Sigmoid colon (tissue), 7 donors: ENCODE data around the gene CLCN2. TPM values are rescaled to one million over a fixed set of nuclear protein-coding genes. Genes with fewer than 3 reads are reported as not detected.

Source experiments
- DNase-seq: peaks from one replicate; pipeline ENCODE4 v3.0.0-alpha.2; 2019
- H3K27ac ChIP-seq, 4 donors: fragments of 200-600 bp; sonication (generic); one replicate each; pipeline ENCODE4 v1.5.1; 2016 to 2019; ENCODE audit warnings: mild to moderate bottlenecking in 1 of 4
- H3K27me3 ChIP-seq, 3 donors: fragments of 200-600 bp; sonication (generic); one replicate each; pipeline ENCODE4 v1.5.1; 2019; ENCODE audit warnings: mild to moderate bottlenecking in 1 of 3
- H3K36me3 ChIP-seq, 4 donors: fragments of 200-600 bp; sonication (generic); one replicate each; pipeline ENCODE4 v1.5.1; 2016 to 2019
- H3K4me1 ChIP-seq, 4 donors: fragments of 200-600 bp; sonication (generic); one replicate each; pipeline ENCODE4 v1.5.1; 2017 to 2019
- H3K4me3 ChIP-seq, 4 donors: fragments of 200-600 bp; sonication (generic); one replicate each; pipeline ENCODE4 v1.5.1; 2017 to 2019; ENCODE audit warnings: mild to moderate bottlenecking in 2 of 4, moderate library complexity in 1 of 4
- H3K9me3 ChIP-seq, 4 donors: fragments of 200-600 bp in 3 of 4; sonication (generic) in 3 of 4; one replicate each; pipeline versions ENCODE4 v1.5.1 to v1.6.1; 2013 to 2019
- CTCF ChIP-seq, 4 experiments: fragments of 450-650 bp in 3 of 4; fragments of 200-600 bp in 1 of 4; IDR thresholded peaks; one replicate each; pipeline ENCODE4 v1.5.1; 2016 to 2019; ENCODE audit warnings: antibody characterized with exemption in 4 of 4, mild to moderate bottlenecking in 3 of 4, moderate library complexity in 2 of 4
- EP300 ChIP-seq, 4 donors: sonication (generic); formaldehyde crosslinking; IDR thresholded peaks; one replicate each; pipeline ENCODE4 v1.6.1; 2017; ENCODE audit warnings: antibody characterized with exemption in 4 of 4
- POLR2A ChIP-seq, 2 donors: fragments of 450-650 bp; IDR thresholded peaks; one replicate each; pipeline ENCODE4 v1.6.1; 2016; ENCODE audit warnings: antibody characterized with exemption in 2 of 2, mild to moderate bottlenecking in 2 of 2, moderate library complexity in 2 of 2
- POLR2AphosphoS5 ChIP-seq, 4 donors: sonication (generic); formaldehyde crosslinking; IDR thresholded peaks; one replicate each; pipeline ENCODE4 v1.6.1; 2017; ENCODE audit warnings: antibody characterized with exemption in 4 of 4
- WGBS, 2 donors: extraction: QIAGEN DNeasy Blood & Tissue Kit; methylation state at CpG; one replicate each; pipeline ENCODE4 v1.1.7; 2013; 5-methylcytosine and 5-hydroxymethylcytosine counted together
- intact Hi-C: fragments of 100-400 bp; cut with DNase I; formaldehyde crosslinking; loops from one replicate; pipeline ENCODE4 v1.15.1; 2023
- polyA plus RNA-seq, 3 donors: library from polyadenylated mRNA; stranded (reverse); fragments of 200-250 nt; gene quantifications; one replicate each; pipeline ENCODE4 v1.2.3, GENCODE V29; 2013
- total RNA-seq, 4 donors: library from RNA; depleted of rRNA; stranded (reverse); fragments of >200 nt; gene quantifications; one replicate each; pipeline ENCODE4 v1.1.0, GENCODE V29; 2016
- donor health status: healthy with polysubstance abuse.
- donor health status: Bipolar disorder and iron deficiency.
- donor health status: healthy.

Gene CLCN2
- total and polyA plus RNA-seq, 7 donors: 1.6 to 30.2 (median 3.3) TPM

GRCh38 chr3:184354121-184354728, 7.2 kb downstream of the CLCN2 start:
- peaks cover 0 to 12% (median 2%) of the 10 kb centered on the region in 4 donors for H3K4me1 ChIP-seq
- intact Hi-C loops: no loop called here
- no peaks in the 10 kb centered on the region for H3K9me3 ChIP-seq
- H3K36me3 ChIP-seq: peaks cover 0 to 31% (median 6%) of the 10 kb centered on the region in 4 donors
- H3K27ac ChIP-seq: no peak overlapping the region
- no peak overlapping the region for H3K4me3 ChIP-seq
- 56 to 57% methylated on average over 18 of the region's 18 CpGs for WGBS, 2 donors
- TF ChIP-seq POLR2AphosphoS5 (IDR thresholded peaks at IDR 0.05) (no peak), CTCF (IDR thresholded peaks at IDR 0.05) (peak; percentile 19 to 68 (median 48))
- DNase-seq: no peak
- no peaks in the 10 kb centered on the region for H3K27me3 ChIP-seq

GRCh38 chr3:184353546-184353941, 7.9 kb downstream of the CLCN2 start:
- intact Hi-C loops: no loop called here
- peaks cover 0 to 11% (median 2%) of the 10 kb centered on the region in 4 donors for H3K4me1 ChIP-seq
- peaks cover 0 to 31% (median 6%) of the 10 kb centered on the region in 4 donors for H3K36me3 ChIP-seq
- no peak overlapping the region for H3K4me3 ChIP-seq
- 93 to 95% methylated on average over 11 of the region's 11 CpGs for WGBS, 2 donors
- H3K27me3 ChIP-seq: no peaks in the 10 kb centered on the region
- H3K27ac ChIP-seq: no peak overlapping the region
- TF ChIP-seq POLR2AphosphoS5 (IDR thresholded peaks at IDR 0.05): no peak
- no peak for TF ChIP-seq POLR2A (IDR thresholded peaks at IDR 0.05)
- no peak for TF ChIP-seq CTCF (IDR thresholded peaks at IDR 0.05)
- no peak for TF ChIP-seq EP300 (IDR thresholded peaks at IDR 0.05)
- DNase-seq: no peak
- H3K9me3 ChIP-seq: no peaks in the 10 kb centered on the region

GRCh38 chr3:184352897-184353545, 8.4 kb downstream of the CLCN2 start:
- Histone ChIP-seq H3K27ac (no peak overlapping the region), H3K4me1 (peaks cover 0 to 11% (median 2%) of the 10 kb centered on the region in 4 donors), H3K36me3 (peaks cover 0 to 31% (median 5%) of the 10 kb centered on the region in 4 donors), H3K9me3 (no peaks in the 10 kb centered on the region), H3K4me3 (no peak overlapping the region), H3K27me3 (no peaks in the 10 kb centered on the region)
- DNase-seq: no peak
- TF ChIP-seq EP300 (IDR thresholded peaks at IDR 0.05) (no peak), CTCF (IDR thresholded peaks at IDR 0.05) (no peak), POLR2A (IDR thresholded peaks at IDR 0.05) (no peak), POLR2AphosphoS5 (IDR thresholded peaks at IDR 0.05) (no peak)
- WGBS, 2 donors: 86 to 88% methylated on average over 11 of the region's 11 CpGs
- intact Hi-C loops: no loop called here

- H3K4me3 ChIP-seq: no peak overlapping the region
- no peak overlapping the region for H3K27ac ChIP-seq
- WGBS, 2 donors: 23 to 69% methylated on average over 15 of the region's 15 CpGs
- peaks cover 0 to 23% (median 1%) of the 10 kb centered on the region in 4 donors for H3K36me3 ChIP-seq
- TF ChIP-seq CTCF (IDR thresholded peaks at IDR 0.05): no peak
- TF ChIP-seq POLR2A (IDR thresholded peaks at IDR 0.05): no peak
- no peak for TF ChIP-seq EP300 (IDR thresholded peaks at IDR 0.05)
- no peak for TF ChIP-seq POLR2AphosphoS5 (IDR thresholded peaks at IDR 0.05)
- DNase-seq: no peak
- no peaks in the 10 kb centered on the region for H3K27me3 ChIP-seq
- intact Hi-C loops: no loop called here
- H3K9me3 ChIP-seq: no peaks in the 10 kb centered on the region
- H3K4me1 ChIP-seq: peaks cover 0 to 11% (median 2%) of the 10 kb centered on the region in 4 donors
These were observed 9.1 kb downstream of the CLCN2 start for GRCh38 chr3:184352149-184352785.
